Activated CD4-positive, CD25-positive, alpha-beta regulatory T cell treated with anti-CD3 and anti-CD28 coated beads, Interleukin-2, amount 50 U/mL, for 72 hours (primary cell): ENCODE measurements around the gene UGT1A8.
"Not testable (repeated sequence)": the region's sequence is repeated elsewhere in the genome, so short reads cannot be mapped to it uniquely, and the experiment has no call there.

Experiments
- DNase-seq: peaks from one replicate; pipeline ENCODE4 v3.0.0; 2021

UGT1A8 gene

DNA sequence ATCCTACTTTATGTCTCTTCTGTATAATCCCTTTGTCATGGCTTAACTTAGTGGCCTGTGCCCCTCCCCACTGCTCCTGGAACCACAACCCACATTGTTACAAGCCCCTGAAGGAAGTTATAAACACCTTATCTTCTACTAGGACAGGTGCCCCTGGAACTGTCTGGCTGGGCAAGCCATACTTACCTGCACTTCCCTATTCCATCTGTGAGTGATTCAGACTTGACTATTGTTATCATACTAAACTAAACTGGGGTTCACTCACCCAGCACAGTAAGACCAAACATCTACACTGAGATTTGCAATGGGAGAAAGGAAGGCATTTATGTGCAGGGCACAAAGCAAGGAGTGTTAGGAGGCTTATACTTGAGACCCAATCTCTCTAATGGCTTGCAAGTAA, 71.6 kb downstream of the UGT1A8 start:
- DNase-seq, result no peak

DNA sequence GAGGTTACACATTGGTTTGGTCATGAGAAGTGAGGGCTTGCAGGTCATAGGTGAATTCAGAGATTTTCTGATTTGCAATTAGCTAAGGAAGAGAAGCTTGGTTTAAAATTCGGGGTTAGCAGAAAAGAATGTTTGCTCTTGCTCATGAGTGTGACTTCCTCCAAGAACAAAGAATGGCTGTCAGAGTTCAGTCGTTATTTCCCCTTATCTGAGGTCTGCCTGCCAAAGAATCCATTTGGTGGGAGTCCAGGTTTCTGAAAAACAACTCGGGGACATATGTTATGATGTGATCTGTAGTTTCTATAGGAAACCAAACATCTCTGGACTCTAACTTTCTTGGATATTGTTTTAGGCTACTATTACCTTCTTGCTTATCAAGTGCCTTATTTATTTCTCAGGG, 72.1 kb downstream of the UGT1A8 start:
- DNase-seq, result no peak

DNA sequence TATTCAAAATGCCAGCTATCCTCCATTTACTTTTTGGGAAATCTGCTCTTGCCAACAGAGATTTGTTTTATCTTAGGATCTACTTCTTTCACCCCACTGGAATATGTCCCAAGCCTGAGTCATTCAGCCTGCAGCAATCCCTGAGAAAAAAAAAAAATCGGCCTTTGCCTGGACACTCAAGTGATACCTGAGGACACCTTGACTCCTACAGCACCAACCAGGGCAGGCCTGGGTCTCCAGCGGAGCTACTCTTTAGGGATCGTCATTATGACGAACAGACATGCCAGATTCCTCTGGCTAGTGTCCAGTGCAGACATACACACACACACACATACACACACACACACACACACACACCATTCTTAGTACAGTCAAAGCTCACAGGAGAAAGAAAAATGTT, 73.0 kb downstream of the UGT1A8 start:
- DNase-seq, result no peak

DNA sequence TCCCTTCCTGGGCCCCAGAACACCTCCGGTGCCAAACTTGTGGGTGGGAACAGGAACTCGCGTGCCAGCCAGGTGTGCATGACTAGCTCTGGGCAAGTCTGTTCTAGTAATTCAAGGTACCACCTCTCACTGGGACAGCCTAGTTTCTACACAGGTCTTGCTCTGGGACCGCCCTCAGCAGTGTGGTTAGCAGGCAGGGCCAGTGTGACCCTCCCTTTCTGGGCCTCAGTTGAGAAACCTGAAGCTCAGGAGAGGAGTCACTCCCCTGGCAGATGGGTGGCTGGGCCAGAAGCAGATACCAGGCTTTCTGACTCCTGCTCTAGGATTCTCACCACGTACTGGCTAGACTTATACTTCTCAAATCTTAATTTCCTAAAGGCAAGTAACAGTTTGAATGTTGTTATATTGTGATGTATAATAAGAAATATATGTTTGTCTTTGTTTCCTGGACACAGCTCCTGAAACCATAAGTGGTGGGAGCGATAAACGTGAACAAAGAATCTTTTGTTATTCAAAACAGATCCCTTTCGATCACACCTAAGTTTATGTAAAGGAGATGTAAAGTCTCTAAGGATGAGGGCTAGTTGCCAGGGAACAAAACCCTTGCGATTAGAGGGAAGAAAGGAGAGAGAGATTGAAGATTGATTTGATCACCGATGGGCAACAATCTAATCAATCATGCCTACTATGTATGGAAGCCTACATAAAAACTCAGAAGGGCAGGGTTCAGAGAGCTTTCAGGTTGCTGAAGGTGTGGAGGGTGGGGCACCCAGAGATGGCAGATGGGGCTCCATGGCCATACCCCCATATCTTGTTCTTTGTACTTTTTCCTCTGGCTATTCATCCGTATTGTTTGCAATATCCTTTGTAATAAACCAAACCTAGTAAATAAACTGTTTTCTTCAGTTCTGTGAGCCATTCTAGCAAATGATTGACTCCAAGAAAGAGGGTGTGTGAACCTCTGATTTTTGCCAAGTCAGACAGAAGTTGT, 74.3 kb downstream of the UGT1A8 start:
- no peak for DNase-seq

DNA sequence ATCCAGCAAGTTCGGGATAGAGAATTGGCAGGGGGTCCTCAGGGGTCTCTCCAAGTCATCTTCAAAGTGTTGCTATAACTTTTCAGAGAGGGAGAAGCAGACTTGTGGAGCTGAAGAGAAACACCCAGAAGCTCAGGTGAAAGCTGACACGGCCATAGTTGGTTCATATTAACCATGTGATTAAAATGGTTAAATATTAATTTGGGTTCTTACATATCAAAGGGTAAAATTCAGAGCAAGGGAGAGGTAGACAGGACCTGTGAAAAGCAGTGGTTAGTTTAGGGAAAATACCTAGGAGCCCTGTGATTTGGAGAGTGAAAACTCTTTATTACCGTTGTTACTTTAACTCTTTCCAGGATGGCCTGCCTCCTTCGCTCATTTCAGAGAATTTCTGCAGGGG, 75.2 kb downstream of the UGT1A8 start, which contains the start of gene UGT1A6:
Gene UGT1A6, plus strand, starts transcription at position 243 of the 400 bp plus-strand sequence. Its CDS starts 115 bp downstream, at position 358.
- no peak for DNase-seq

DNA sequence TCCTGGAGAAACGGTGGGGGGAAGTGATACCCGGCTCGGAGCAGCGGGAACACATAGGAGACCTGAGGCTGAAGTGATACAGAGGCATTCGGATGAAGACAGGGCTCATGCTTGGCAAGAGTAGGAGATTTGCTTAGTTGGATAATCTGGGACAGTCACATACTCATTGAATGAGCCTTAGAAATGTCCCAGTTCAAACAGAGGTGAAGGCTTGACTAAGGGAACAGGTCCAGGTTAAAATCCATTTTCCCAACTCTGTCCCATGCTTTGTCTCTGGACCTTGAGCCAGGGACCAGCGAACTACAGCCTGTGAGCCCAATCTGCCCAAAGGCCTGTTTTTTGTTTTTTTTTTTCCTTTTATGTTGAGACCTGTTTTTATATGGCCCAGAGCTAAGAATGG, 76.5 kb downstream of the UGT1A8 start:
- DNase-seq, result no peak

DNA sequence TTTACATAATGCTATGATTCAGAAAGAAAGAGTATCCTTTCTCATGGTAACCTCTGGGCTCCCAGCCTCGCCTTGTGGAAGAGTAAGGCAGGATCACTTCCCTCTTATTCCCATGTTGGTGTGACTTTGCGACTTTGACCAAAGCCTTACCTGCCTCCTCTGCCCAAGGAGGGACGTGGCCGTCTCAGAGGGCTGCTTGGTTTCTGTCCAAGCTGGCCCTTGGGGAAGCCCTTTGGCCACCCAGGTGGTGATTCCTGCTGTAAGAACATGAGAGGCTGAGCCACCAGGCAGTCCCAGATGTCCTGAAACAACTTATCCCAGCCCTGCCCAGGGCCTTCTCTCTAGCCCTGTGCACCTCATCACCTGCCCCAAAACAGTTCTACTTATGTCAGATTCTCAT, 81.3 kb downstream of the UGT1A8 start:
- no peak for DNase-seq

DNA sequence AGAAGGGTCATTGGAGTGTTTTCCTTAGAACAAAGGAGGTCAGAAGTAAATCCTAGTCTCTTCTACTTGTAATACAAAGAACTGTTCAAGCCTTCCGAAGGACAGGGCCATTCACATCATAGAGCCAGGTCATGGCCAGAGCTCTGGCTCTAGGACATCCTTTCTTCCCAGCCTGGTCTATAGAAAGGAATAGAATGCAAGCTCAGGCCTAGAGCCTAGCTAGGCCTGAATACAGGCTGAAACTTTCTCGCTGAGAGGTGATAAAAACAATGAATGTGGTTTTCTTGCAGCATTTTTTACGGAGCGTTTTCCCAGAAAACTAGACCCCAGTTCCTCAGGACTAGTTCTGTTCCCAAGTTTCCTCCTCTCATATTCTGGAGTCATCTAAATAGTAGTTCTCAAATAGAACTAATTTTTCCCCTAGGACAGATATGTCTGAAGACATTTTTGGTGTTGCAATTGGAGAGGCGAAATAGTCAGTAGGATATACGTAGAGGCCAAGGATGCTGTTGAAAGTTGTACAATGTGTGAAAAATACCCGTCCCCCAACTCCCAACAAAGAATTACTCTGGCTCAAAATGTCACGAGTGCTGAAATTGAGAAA, 82.1 kb downstream of the UGT1A8 start:
- no peak for DNase-seq

DNA sequence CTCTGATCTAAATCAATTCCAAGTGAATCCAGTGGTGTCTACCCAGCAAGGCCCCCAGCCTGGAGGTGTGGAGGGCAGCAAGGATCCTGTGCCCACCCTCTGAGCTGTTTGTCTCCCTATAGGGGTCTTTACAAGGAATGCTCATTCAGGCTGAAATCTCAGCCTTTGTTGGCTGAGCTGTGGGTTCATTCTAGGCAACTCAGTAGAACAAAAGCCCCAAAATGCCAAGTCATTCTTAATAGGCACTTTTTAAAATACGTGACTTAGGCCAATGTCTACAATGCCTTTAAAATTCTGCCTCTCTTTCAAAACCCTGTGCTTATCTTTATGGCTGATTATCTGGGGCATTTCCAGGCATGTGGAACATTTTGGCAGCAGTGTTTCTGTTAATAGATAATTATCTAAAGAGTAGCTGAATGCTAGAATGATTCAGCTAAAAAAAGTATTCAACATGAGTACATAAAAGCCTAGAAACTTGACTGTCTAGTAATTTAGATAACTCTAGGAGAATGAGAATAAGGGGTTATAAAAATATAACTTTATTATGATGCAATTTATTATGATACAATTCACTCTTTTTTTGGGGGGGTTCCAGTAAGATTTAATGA, 82.7 kb downstream of the UGT1A8 start:
- DNase-seq, result no peak

DNA sequence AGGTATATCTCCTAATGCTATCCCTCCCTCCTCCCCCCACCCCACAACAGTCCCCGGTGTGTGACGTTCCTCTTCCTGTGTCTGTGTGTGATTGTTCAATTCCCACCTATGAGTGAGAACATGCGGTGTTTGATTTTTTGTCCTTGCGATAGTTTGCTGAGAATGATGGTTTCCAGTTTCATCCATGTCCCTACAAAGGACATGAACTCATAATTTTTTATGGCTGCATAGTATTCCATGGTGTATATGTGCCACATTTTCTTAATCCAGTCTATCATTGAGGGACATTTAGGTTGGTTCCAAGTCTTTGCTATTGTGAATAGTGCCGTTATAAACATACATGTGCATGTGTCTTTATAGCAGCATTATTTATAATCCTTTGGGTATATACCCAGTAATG, 83.4 kb downstream of the UGT1A8 start:
- DNase-seq, result not testable (repeated sequence)

DNA sequence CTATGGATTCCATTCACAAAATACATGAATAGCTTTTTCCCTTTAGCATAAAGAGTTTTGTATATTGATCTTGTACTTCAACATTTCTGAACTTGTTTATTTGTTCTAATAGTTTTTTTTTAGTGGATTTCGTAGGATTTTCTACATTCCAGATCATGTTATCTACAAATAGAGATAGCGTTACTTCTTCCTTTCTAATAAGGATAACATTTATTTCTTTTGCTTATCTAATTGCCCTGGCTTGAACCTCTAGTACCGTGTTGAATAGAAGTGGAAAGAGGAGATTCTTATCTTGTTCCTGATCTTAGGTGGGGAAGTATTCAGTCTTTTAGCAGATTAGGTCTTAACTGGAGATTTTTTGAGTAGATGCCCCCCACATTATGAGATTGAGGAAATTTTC, 84.8 kb downstream of the UGT1A8 start:
- no peak for DNase-seq

DNA sequence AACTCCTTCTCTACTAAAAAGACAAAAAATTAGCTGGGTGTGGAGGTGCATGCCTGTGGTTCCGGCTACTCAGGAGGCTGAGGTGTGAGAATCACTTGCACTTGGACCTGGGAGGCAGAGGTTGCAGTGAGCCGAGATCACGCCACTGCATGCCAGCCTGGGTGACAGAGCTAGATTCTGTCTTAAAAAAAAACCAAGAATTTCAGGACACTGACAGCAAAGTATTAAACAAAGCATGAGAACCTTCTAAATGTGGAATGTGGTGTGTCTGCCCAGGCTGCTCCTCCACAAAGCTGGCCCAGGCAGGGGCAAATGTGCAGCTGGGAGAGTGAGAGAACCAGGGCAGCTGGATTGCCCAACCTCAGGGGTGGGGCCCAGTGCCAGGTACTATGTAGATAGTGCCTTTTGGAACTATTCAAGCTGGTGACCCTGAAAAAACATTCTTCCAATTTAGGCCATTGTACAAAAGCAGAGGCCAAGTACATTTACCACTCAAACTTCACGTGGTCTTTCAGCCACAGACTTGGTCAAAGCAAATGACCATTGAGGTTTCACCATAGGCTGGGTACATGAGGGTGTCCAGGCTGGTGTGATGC, 88.6 kb downstream of the UGT1A8 start:
- DNase-seq, result no peak

DNA sequence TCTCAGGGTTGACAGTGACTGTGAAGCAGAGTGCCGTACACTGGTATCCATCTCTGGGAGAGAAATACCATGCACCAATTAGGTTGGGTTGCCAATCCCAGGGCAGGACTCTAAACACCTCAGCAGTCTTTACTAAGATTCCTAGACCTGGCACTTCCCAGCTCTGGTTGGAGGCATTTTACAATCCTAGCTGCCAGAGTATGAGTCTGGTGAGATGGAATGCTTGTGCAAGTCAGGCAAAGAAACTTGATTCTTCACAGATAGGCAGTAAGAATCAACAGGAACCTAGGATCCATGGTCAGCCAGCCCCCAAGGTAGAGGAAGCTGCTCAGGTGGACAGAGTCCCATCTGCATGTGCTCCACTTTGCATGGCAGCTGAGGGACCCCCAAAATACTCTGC, 89.3 kb downstream of the UGT1A8 start:
- DNase-seq, result no peak

DNA sequence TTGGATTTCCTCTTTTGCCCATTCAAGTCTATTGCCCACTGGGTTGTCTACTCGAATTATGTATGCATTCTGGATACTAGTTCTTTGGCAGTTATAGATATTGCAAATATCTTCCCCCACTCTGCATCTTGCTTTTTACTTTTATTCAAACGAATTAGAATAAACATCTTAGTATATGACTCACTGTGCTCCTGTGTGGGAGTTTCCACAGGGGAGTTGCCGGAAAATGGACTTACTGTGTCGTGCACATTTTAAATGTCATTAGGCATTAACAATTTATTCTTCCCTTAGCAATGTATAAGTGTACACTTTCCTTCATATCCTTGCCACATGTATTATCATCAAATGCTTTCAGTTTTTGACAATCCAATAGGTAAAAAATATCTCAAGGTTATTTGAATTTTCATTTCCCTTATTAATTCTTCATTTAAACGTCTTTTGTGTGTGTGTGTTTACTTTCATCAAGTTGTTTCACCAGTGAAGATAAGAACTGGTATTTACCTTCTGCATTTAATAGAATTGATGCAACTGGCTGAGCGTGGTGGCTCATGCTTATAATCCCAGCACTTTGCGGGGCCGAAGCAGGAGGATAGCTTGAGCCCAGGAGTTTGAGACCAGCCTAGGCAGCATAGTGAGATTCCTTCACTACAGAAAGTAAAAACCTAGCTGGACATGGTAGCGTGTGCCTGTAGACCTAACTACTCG, 90.7 kb downstream of the UGT1A8 start:
- DNase-seq, result no peak

DNA sequence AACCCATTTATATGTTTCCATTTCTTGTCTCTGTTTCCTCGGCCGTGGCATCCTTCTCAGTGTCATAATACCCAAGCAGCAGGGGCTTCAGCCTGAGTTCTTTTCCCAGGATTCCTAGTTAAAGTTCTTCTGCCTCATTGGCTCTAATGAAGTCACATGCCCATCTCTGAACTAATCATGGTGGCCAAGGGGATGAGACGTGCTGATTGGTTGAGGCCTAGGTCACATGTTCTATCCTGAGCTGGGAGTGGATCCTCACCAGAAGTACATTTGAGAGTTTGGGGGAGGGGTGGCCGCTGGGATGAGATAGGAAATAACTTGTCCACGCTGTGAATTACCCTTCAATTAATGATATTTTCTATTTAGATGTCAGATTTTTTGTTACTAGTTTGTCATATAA, 91.5 kb downstream of the UGT1A8 start:
- no peak for DNase-seq

DNA sequence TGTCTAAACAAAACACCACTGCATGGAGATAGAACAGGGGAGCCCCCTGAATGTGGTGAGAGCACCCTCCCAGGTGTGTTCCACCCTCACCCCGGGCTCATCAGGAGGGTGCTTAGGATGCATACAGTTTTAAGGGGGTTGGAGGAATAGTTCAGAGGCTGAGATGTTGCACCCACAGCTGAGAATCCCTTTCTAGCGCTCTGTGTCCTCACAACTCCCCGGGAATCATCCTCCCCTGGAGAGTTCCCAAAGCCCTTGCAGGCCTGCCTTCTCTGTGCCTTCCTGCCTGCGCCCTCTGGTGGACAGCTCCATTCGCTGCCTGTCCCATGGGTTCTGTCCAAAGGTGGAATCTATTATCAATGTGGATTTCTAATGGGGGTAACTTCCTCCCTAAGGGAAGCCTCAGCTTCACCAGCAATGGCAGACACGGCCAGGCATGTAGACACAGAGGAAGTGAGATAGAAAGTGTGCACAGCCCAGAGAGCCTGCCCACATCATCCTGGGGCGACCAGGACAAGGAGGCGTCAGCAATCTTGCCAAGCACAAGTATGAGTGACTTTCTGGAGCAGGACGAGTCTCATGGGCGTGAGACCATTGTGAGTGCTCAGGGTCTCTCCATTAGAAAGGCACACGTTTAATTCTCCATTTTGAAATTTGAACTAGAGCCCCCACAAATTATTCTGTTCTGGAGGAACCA, 94.0 kb downstream of the UGT1A8 start:
- peak; percentile 69 for DNase-seq

DNA sequence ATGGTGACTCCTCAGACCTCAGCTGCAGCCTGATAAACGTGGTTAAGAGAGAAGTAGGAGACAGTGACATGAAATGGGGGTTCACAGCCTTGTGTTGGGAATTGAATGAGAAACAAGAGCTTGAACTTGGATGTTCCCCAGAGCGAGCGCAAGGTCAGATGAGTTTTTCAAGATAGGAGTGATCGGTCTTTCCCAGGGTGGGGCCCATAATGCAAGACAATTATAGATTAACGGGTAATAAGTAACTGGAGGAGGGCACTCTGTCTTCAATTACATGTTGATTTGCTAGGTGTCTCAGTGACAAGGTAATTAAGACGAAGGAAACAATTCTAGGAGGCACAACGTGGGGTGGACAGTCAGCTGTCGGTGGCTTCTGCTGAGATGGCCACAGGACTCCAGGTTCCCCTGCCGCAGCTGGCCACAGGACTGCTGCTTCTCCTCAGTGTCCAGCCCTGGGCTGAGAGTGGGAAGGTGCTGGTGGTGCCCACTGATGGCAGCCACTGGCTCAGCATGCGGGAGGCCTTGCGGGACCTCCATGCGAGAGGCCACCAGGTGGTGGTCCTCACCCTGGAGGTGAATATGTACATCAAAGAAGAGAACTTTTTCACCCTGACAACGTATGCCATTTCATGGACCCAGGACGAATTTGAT, 95.3 kb downstream of the UGT1A8 start, which contains the start of gene UGT1A5:
Gene UGT1A5, plus strand, starts transcription at position 297 of the 651 bp plus-strand sequence. Its CDS starts 85 bp downstream, at position 382.
- DNase-seq, result no peak

DNA sequence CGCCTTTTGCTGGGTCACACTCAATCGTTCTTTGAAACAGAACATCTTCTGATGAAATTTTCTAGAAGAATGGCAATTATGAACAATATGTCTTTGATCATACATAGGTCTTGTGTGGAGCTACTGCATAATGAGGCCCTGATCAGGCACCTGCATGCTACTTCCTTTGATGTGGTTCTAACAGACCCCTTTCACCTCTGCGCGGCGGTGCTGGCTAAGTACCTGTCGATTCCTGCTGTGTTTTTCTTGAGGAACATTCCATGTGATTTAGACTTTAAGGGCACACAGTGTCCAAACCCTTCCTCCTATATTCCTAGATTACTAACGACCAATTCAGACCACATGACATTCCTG, 95.8 kb downstream of the UGT1A8 start:
- DNase-seq, result no peak

DNA sequence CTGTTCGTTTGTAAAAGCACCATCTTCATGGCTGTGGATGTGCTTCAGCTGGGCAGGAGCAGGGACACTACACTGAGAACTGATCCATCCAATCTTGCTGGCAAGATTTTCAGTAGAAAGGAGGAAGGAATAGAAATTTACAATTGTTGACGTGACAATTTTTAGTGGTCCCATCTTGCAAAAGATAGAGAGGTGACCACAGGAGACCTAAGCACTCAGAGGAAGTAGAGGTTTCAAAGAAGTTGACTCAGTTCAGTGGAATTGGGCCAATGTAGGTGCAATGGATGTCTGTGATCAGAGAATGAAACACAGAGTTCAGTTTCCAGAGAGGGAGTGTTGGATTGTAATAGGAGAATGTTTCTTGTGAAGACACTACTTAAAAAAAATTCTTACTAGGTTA, 96.7 kb downstream of the UGT1A8 start:
- DNase-seq, result no peak

DNA sequence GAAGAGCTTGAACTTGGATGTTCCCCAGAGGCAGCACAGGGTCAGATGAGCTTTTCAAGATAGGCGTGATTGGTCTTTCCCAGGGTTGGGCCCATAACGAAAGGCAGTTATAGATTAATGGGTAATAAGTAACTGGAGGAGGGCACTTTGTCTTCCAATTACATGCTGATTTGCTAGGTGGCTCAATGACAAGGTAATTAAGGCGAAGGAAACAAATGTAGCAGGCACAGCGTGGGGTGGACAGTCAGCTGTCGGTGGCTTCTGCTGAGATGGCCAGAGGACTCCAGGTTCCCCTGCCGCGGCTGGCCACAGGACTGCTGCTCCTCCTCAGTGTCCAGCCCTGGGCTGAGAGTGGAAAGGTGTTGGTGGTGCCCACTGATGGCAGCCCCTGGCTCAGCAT, 101.1 kb downstream of the UGT1A8 start, which contains the start of gene UGT1A4:
Gene UGT1A4, plus strand, starts transcription at position 185 of the 400 bp plus-strand sequence. Its CDS starts 85 bp downstream, at position 270.
- DNase-seq, result no peak

DNA sequence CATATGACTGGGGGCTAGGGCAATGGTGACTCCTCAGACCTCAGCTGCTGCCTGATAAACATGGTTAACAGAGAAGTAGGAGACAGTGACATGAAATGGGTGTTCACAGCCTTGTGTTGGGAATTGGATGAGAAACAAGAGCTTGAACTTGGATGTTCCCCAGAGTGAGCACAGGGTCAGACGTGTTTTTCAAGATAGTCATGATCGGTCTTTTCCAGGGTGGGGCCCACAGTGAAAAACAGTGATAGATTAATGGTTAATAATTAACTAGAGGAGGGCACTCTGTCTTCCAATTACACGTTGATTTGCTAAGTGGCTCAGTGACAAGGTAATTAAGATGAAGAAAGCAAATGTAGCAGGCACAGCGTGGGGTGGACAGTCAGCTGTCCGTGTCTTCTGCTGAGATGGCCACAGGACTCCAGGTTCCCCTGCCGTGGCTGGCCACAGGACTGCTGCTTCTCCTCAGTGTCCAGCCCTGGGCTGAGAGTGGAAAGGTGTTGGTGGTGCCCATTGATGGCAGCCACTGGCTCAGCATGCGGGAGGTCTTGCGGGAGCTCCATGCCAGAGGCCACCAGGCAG, 111.4 kb downstream of the UGT1A8 start, which contains the start of gene UGT1A3:
Gene UGT1A3, plus strand, starts transcription at position 320 of the 579 bp plus-strand sequence. Its CDS starts 85 bp downstream, at position 405.
- no peak for DNase-seq
